WTC11 (cell line): ENCODE data around the gene ZBTB4. TPM values are rescaled to one million over a fixed set of nuclear protein-coding genes. Genes with fewer than 3 reads are reported as not detected.

Source experiments
- ATAC-seq: fragments of 200-7000 bp; cut with Tn5 transposase; 2 replicates; pipeline ENCODE4 v1.10.0; 2021; ENCODE audit warnings: mild to moderate bottlenecking, moderate library complexity
- CTCF ChIA-PET: fragments of 300-600 bp; sonication (Branson Sonifier 250); formaldehyde crosslinking; loops from one replicate; lab custom pipeline; 2021; ENCODE audit warnings: antibody characterized with exemption; lab: Charles Lee
- POLR2A ChIA-PET: fragments of 350-600 bp; sonication (Branson Sonifier 250); formaldehyde crosslinking; loops from one replicate; lab custom pipeline; 2021; ENCODE audit warnings: antibody characterized with exemption; lab: Charles Lee
- DNase-seq: peaks from one replicate; pipeline ENCODE4 v3.0.0; 2021; ENCODE audit warnings: low spot score
- H3K27ac Mint-ChIP-seq: 2 replicates; pipeline ENCODE4 v1.8.0; 2021; ENCODE audit warnings: mixed read lengths
- H3K27me3 Mint-ChIP-seq: 2 replicates; pipeline ENCODE4 v1.8.0; 2021; ENCODE audit warnings: low read depth, mild to moderate bottlenecking, moderate library complexity, mixed read lengths
- H3K36me3 Mint-ChIP-seq: 2 replicates; pipeline ENCODE4 v1.8.0; 2021; ENCODE audit warnings: mixed read lengths
- H3K4me1 Mint-ChIP-seq: 2 replicates; pipeline ENCODE4 v1.8.0; 2022; ENCODE audit warnings: mixed read lengths
- H3K4me3 Mint-ChIP-seq: 2 replicates; pipeline ENCODE4 v1.8.0; 2021; ENCODE audit warnings: mild to moderate bottlenecking, moderate library complexity, mixed read lengths
- H3K9me3 Mint-ChIP-seq: 2 replicates; pipeline ENCODE4 v1.8.0; 2021; ENCODE audit warnings: mixed read lengths
- AR ChIP-seq: fragments of 250-450 bp; sonication (Bioruptor Pico); IDR thresholded peaks from 2 replicates; pipeline ENCODE4 v1.9.0; 2021; ENCODE audit warnings: mild to moderate bottlenecking
- ATF1 ChIP-seq: sonication (generic); formaldehyde crosslinking; IDR thresholded peaks from 2 replicates; pipeline ENCODE4 v1.8.1; 2023; ENCODE audit warnings: mild to moderate bottlenecking, moderate library complexity, missing genetic modification reagents
- ATF6 ChIP-seq: sonication (generic); formaldehyde crosslinking; IDR thresholded peaks from 2 replicates; pipeline ENCODE4 v1.8.1; 2023; ENCODE audit warnings: mild to moderate bottlenecking, missing genetic modification reagents
- CDX4 ChIP-seq: fragments of 250-450 bp; sonication (Bioruptor Pico); IDR thresholded peaks from 2 replicates; pipeline ENCODE4 v1.9.0; 2021; ENCODE audit warnings: moderate library complexity, mild to moderate bottlenecking, inconsistent platforms, borderline replicate concordance
- E2F5 ChIP-seq: sonication (generic); formaldehyde crosslinking; IDR thresholded peaks from 2 replicates; pipeline ENCODE4 v1.8.1; 2022; ENCODE audit warnings: mild to moderate bottlenecking, moderate library complexity, missing genetic modification reagents
- EMX1 ChIP-seq: fragments of 250-450 bp; sonication (Bioruptor Pico); IDR thresholded peaks from 2 replicates; pipeline ENCODE4 v1.8.0; 2021; ENCODE audit warnings: mild to moderate bottlenecking
- FOXP1 ChIP-seq: sonication (generic); formaldehyde crosslinking; IDR thresholded peaks from 2 replicates; pipeline ENCODE4 v1.8.0; 2022; ENCODE audit warnings: missing genetic modification reagents, mild to moderate bottlenecking, moderate library complexity, borderline replicate concordance
- IRF1 ChIP-seq: sonication (generic); formaldehyde crosslinking; IDR thresholded peaks from 2 replicates; pipeline ENCODE4 v1.8.0; 2023; ENCODE audit warnings: missing genetic modification reagents
- JUN ChIP-seq: sonication (generic); formaldehyde crosslinking; IDR thresholded peaks from 2 replicates; pipeline ENCODE4 v1.8.0; 2023; ENCODE audit warnings: mild to moderate bottlenecking, missing genetic modification reagents
- NFATC4 ChIP-seq: fragments of 250-450 bp; sonication (Bioruptor Pico); IDR thresholded peaks from 2 replicates; pipeline ENCODE4 v1.9.0; 2021; ENCODE audit warnings: mild to moderate bottlenecking
- NFE2L1 ChIP-seq: sonication (generic); formaldehyde crosslinking; IDR thresholded peaks from 2 replicates; pipeline ENCODE4 v1.8.1; 2023; ENCODE audit warnings: missing genetic modification reagents
- NFYB ChIP-seq: sonication (generic); formaldehyde crosslinking; conservative IDR thresholded peaks from 2 replicates; pipeline ENCODE4 v1.8.0; 2022; ENCODE audit warnings: low read depth, missing genetic modification reagents
- PRRX2 ChIP-seq: fragments of 250-450 bp; sonication (Bioruptor Pico); IDR thresholded peaks from 2 replicates; pipeline ENCODE4 v1.8.0; 2021; ENCODE audit warnings: mild to moderate bottlenecking
- RELA ChIP-seq: sonication (generic); formaldehyde crosslinking; IDR thresholded peaks from 2 replicates; pipeline ENCODE4 v1.8.1; 2022; ENCODE audit warnings: missing genetic modification reagents, mild to moderate bottlenecking, borderline replicate concordance
- SOX15 ChIP-seq: fragments of 250-450 bp; sonication (Bioruptor Pico); IDR thresholded peaks from 2 replicates; pipeline ENCODE4 v1.9.0; 2021; ENCODE audit warnings: mild to moderate bottlenecking
- TCF7 ChIP-seq: sonication (generic); formaldehyde crosslinking; IDR thresholded peaks from 2 replicates; pipeline ENCODE4 v1.8.0; 2022; ENCODE audit warnings: mild to moderate bottlenecking, low read depth, missing genetic modification reagents, moderate library complexity
- ZNF219 ChIP-seq: sonication (generic); formaldehyde crosslinking; IDR thresholded peaks from 2 replicates; pipeline ENCODE4 v1.8.0; 2023; ENCODE audit warnings: missing genetic modification reagents, mild to moderate bottlenecking, borderline replicate concordance
- ZNF416 ChIP-seq: fragments of 250-450 bp; sonication (Bioruptor Pico); IDR thresholded peaks from 2 replicates; pipeline ENCODE4 v1.9.0; 2021; ENCODE audit warnings: mild to moderate bottlenecking, inconsistent platforms
- ZNF423 ChIP-seq: fragments of 250-450 bp; sonication (Bioruptor Pico); IDR thresholded peaks from 2 replicates; pipeline ENCODE4 v2.1.2; 2022; ENCODE audit warnings: mild to moderate bottlenecking, moderate library complexity
- ZNF512 ChIP-seq: sonication (generic); formaldehyde crosslinking; IDR thresholded peaks from 2 replicates; pipeline ENCODE4 v1.8.1; 2022; ENCODE audit warnings: missing genetic modification reagents, borderline replicate concordance
- ZNF671 ChIP-seq: fragments of 250-450 bp; sonication (Bioruptor Pico); IDR thresholded peaks from 2 replicates; pipeline ENCODE4 v1.8.0; 2021; ENCODE audit warnings: mild to moderate bottlenecking
- ZSCAN18 ChIP-seq: fragments of 250-450 bp; sonication (Bioruptor Pico); IDR thresholded peaks from 2 replicates; pipeline ENCODE4 v2.1.2; 2022; ENCODE audit warnings: mild to moderate bottlenecking, moderate library complexity
- total RNA-seq: library from RNA; stranded (reverse); gene quantifications from 3 replicates; pipeline ENCODE4 v1.2.3, GENCODE V29; 2021

The ZBTB4 gene
- total RNA-seq, 1 experiment from 2014 or later, result 14.6 TPM

- TF ChIP-seq ATF6 (CRISPR knock-in tag) (no peak), NFE2L1 (CRISPR knock-in tag) (no peak), E2F5 (no peak), RELA (CRISPR knock-in tag) (no peak), TCF7 (CRISPR knock-in tag) (no peak)
Observed at GRCh38 chr17:7463372-7463846, 16.0 kb downstream of the ZBTB4 start (continued).

GRCh38 chr17:7462474-7463371, 16.7 kb downstream of the ZBTB4 start:
- peaks cover 17% of the 10 kb centered on the region for H3K4me1 Mint-ChIP-seq

More at GRCh38 chr17:7462474-7463371, 16.7 kb downstream of the ZBTB4 start:
- ATAC-seq, result no peak
- ChIA-PET CTCF (interaction anchor here (1.1 kb wide), 1 partner anchor 98 kb away, joined by 4 read pairs; no protein-coding TSS in a partner anchor), POLR2A (interaction anchor here (0.7 to 1.7 kb wide), 2 partner anchors 15 to 17 kb away, joined by 3 to 5 read pairs; partner anchors contain the start of gene ZBTB4)
- Mint-ChIP-seq H3K27ac (peak overlapping the region; percentile 41; the same call in 1 of the 2 replicates), H3K9me3 (no peaks in the 10 kb centered on the region), H3K4me3 (no peak overlapping the region), H3K27me3 (peaks cover 9% of the 10 kb centered on the region), H3K36me3 (no peaks in the 10 kb centered on the region)
- TF ChIP-seq CDX4 (CRISPR knock-in tag) (no peak), ZNF416 (CRISPR knock-in tag) (no peak), FOXP1 (CRISPR knock-in tag) (no peak), SOX15 (CRISPR knock-in tag) (no peak), IRF1 (CRISPR knock-in tag) (no peak), E2F5 (no peak), ZSCAN18 (CRISPR knock-in tag) (no peak), ZNF671 (CRISPR knock-in tag) (no peak), ATF1 (no peak), ZNF512 (CRISPR knock-in tag) (no peak), ZNF423 (CRISPR knock-in tag) (no peak), NFYB (CRISPR knock-in tag) (no peak), NFATC4 (CRISPR knock-in tag) (no peak), ZNF219 (CRISPR knock-in tag) (no peak), AR (CRISPR knock-in tag) (no peak), JUN (no peak), EMX1 (CRISPR knock-in tag) (no peak), PRRX2 (CRISPR knock-in tag) (no peak), NFE2L1 (CRISPR knock-in tag) (no peak)
- no peak for DNase-seq
